K562 (cell line): ENCODE measurements around the gene ACSF2. TPM values are rescaled to one million over a fixed set of nuclear protein-coding genes. Genes with fewer than 3 reads are reported as not detected.
"Not testable (repeated sequence)": the region's sequence is repeated elsewhere in the genome, so short reads cannot be mapped to it uniquely, and the experiment has no call there.

ENCODE experiments used
- ATAC-seq: fragments of 200-7000 bp; cut with Tn5 transposase; 3 replicates; pipeline ENCODE4 v1.9.1; 2020; ENCODE audit warnings: moderate library complexity
- BruUV-seq: library from RNA; stranded (reverse); fragments of 400-500 nt; replicated peaks from 2 replicates; lab custom pipeline; 2021; lab: Mats Ljungman, UMichigan
- CTCF ChIA-PET: fragments of 300-600 bp; formaldehyde crosslinking; extraction: SDS; loops from one replicate; lab custom pipeline; 2021; ENCODE audit warnings: low intra/inter-chr PET ratio; lab: Yijun Ruan, JAX
- POLR2A ChIA-PET: fragments of 300-600, 350-650 bp; sonication (Branson Sonifier 250); formaldehyde crosslinking; extraction: SDS; loops from one replicate; lab custom pipeline; 2021; ENCODE audit warnings: antibody characterized with exemption, inconsistent platforms; lab: Yijun Ruan, JAX
- DNase-seq, 4 experiments: peaks; one replicate each; pipeline versions ENCODE4 v3.0.0 to v3.0.0-alpha.2; 2011 to 2018; ENCODE audit warnings: low spot score in 3 of 4, mixed read lengths in 3 of 4; ENCODE audit errors: extremely low read depth in 1 of 4
- FAIRE-seq: peaks from 2 replicates; lab custom pipeline; 2011; peaks lifted over from hg19 to GRCh38; lab: Jason Lieb, UNC
- H2AFZ ChIP-seq: 2 replicates; pipeline ENCODE4 v1.6.0; 2011; ENCODE audit warnings: low read depth, low read length, control low read depth, inconsistent platforms
- H3K27ac ChIP-seq: fragments of 200-600 bp; 3 replicates; pipeline ENCODE4 v1.8.0; 2011; ENCODE audit warnings: low read depth, mild to moderate bottlenecking, control low read depth, inconsistent platforms, low read length, moderate library complexity, mixed read lengths; ENCODE audit errors: extremely low read depth
- H3K27me3 ChIP-seq, 2 experiments: fragments of 300-600 bp in 1 of 2; 2 replicates in 1 of 2; 3 replicates in 1 of 2; pipeline versions ENCODE4 v1.6.0 to v1.8.0; 2011; ENCODE audit warnings: inconsistent platforms in 2 of 2, low read length in 2 of 2, mild to moderate bottlenecking in 1 of 2, mixed read lengths in 1 of 2, moderate library complexity in 1 of 2; ENCODE audit not compliant: control insufficient read depth in 2 of 2, insufficient read depth in 2 of 2
- H3K36me3 ChIP-seq: fragments of 300-600 bp; 3 replicates; pipeline ENCODE4 v1.8.0; 2011; ENCODE audit warnings: mild to moderate bottlenecking, low read length, inconsistent platforms; ENCODE audit not compliant: control insufficient read depth, insufficient read depth
- H3K4me1 ChIP-seq, 2 experiments: fragments of 200-600 bp in 1 of 2; replicated peaks in 1 of 2; 2 replicates in 1 of 2; 3 replicates in 1 of 2; pipeline versions ENCODE4 v1.5.1 to v1.8.0; 2011; ENCODE audit warnings: inconsistent platforms in 2 of 2, low read length in 2 of 2, mild to moderate bottlenecking in 1 of 2, mixed read lengths in 1 of 2, moderate library complexity in 1 of 2; ENCODE audit not compliant: control insufficient read depth in 2 of 2, insufficient read depth in 2 of 2
- H3K4me2 ChIP-seq: 2 replicates; pipeline ENCODE4 v1.6.1; 2011; ENCODE audit warnings: low read length, control low read depth, inconsistent platforms, mixed read lengths; ENCODE audit not compliant: insufficient read depth
- H3K4me3 ChIP-seq: fragments of 200-600 bp; sonication (generic), shearing (Covaris generic); 2 replicates; pipeline ENCODE4 v1.5.1; 2016; ENCODE audit warnings: control low read depth, inconsistent platforms
- H3K79me2 ChIP-seq: fragments of 200-600 bp; 3 replicates; pipeline ENCODE4 v1.8.0; 2011; ENCODE audit warnings: low read length, inconsistent platforms; ENCODE audit not compliant: control insufficient read depth, insufficient read depth
- H3K9ac ChIP-seq, 2 experiments: 2 replicates each; pipeline versions ENCODE4 v1.6.0 to v1.6.1; 2011; ENCODE audit warnings: low read depth in 2 of 2, low read length in 2 of 2, control low read depth in 1 of 2, inconsistent platforms in 1 of 2, mild to moderate bottlenecking in 1 of 2, mixed read lengths in 1 of 2; ENCODE audit not compliant: insufficient read depth in 1 of 2
- H3K9me1 ChIP-seq: one replicate; pipeline ENCODE4 v1.6.0; 2011; ENCODE audit warnings: inconsistent platforms, mild to moderate bottlenecking, low read length, moderate library complexity; ENCODE audit not compliant: control insufficient read depth, insufficient read depth
- H3K9me3 ChIP-seq: replicated peaks from 2 replicates; pipeline ENCODE4 v1.5.1; 2011; ENCODE audit warnings: low read depth, low read length, inconsistent platforms; ENCODE audit not compliant: control insufficient read depth, insufficient read depth
- H4K20me1 ChIP-seq: replicated peaks from 2 replicates; pipeline ENCODE4 v1.6.1; 2011; ENCODE audit warnings: low read length, inconsistent platforms, mixed read lengths; ENCODE audit not compliant: control insufficient read depth, insufficient read depth
- ATF7 ChIP-seq: fragments of 450-650 bp; IDR thresholded peaks from 2 replicates; pipeline ENCODE4 v1.7.1; 2014; ENCODE audit warnings: mild to moderate bottlenecking, moderate library complexity
- ELF1 ChIP-seq: fragments of 200-800 bp; sonication (Bioruptor generic); IDR thresholded peaks from 2 replicates; pipeline ENCODE4 v1.6.1; 2016; ENCODE audit warnings: missing genetic modification characterization, missing compliant biosample characterization
- FOXM1 ChIP-seq, 2 experiments: fragments of 450-650 bp in 1 of 2; sonication (generic) in 1 of 2; formaldehyde crosslinking in 1 of 2; IDR thresholded peaks; 2 replicates each; pipeline versions ENCODE4 v1.6.1 to v1.9.0; 2017 to 2022; ENCODE audit warnings: low read depth in 2 of 2, mild to moderate bottlenecking in 2 of 2, missing genetic modification reagents in 1 of 2, moderate library complexity in 1 of 2
- KAT7 ChIP-seq: sonication (generic); formaldehyde crosslinking; IDR thresholded peaks from 2 replicates; pipeline ENCODE4 v1.8.0; 2022; ENCODE audit warnings: missing genetic modification reagents, mild to moderate bottlenecking, borderline replicate concordance
- PBX2 ChIP-seq, 2 experiments: IDR thresholded peaks in 1 of 2; conservative IDR thresholded peaks in 1 of 2; 2 replicates each; pipeline ENCODE4 v1.6.1; 2016; ENCODE audit warnings: low read depth in 2 of 2, mild to moderate bottlenecking in 1 of 2, missing compliant biosample characterization in 1 of 2, missing genetic modification characterization in 1 of 2, moderate library complexity in 1 of 2
- POU5F1 ChIP-seq: fragments of 150-350 bp; IDR thresholded peaks from 2 replicates; pipeline ENCODE4 v1.6.1; 2014; ENCODE audit warnings: borderline replicate concordance, low read length, low read depth, mild to moderate bottlenecking; ENCODE audit not compliant: partially characterized antibody
- WGBS: fragments of 100-300 bp; shearing (Covaris generic); methylation state at CpG from one replicate; pipeline ENCODE4 v1.1.6; 2016; ENCODE audit warnings: low coverage, mixed read lengths; ENCODE audit not compliant: insufficient coverage; ENCODE audit errors: missing lambda C conversion rate; 5-methylcytosine and 5-hydroxymethylcytosine counted together
- in situ Hi-C: fragments of 300-500 bp; cut with MboI; formaldehyde crosslinking; loops from 4 replicates; pipeline ENCODE4 v1.15.0; 2018; ENCODE audit warnings: inconsistent platforms, mixed read lengths
- intact Hi-C: fragments of 100-400 bp; cut with micrococcal nuclease; formaldehyde crosslinking; loops from 2 replicates; pipeline ENCODE4 v1.14.2; 2022
- polyA plus RNA-seq, 8 experiments: library from polyadenylated mRNA; depleted of rRNA in 4 of 8; stranded (reverse) in 5 of 8; unstranded in 3 of 8; fragments of >200 nt; fragmentation: Nextera tagmentation in 2 of 8; fragmentation: Illumina TruSeq in 1 of 8; extraction: Ambion mirVana in 2 of 8; extraction: Trizol in 1 of 8; gene quantifications; 2 replicates each; pipeline versions ENCODE4 v1.2.1 to v1.2.3, GENCODE V29; 2011 to 2014; ENCODE audit warnings: inconsistent platforms in 1 of 8, missing spikeins in 1 of 8
- total RNA-seq, 7 experiments: library from RNA; depleted of rRNA in 6 of 7; stranded (reverse); fragments of >200 nt in 6 of 7; fragmentation: Illumina TruSeq in 2 of 7; extraction: Trizol in 2 of 7; gene quantifications; 2 replicates each; pipeline versions ENCODE4 v1.2.1 to v1.2.3, GENCODE V29; 2011 to 2021; ENCODE audit warnings: low replicate concordance in 1 of 7

The ACSF2 gene
- total and polyA plus RNA-seq, 9 of the 15 experiments (the other 6 are each of a cell fraction or from before 2014, with no cell fraction given), result 0.89 to 6.1 (median 3.5) TPM

GRCh38 chr17:50426814-50427787 is 1.1 kb downstream of the ACSF2 start (continued):
- TF ChIP-seq FOXM1 (IDR thresholded peaks at IDR 0.05; ENCODE audit: low read depth), result peak; percentile 39; the same call in 1 of the 2 replicates
- TF ChIP-seq FOXM1 (CRISPR knock-in tag; IDR thresholded peaks at IDR 0.05; ENCODE audit: low read depth), result no peak
- no peak for TF ChIP-seq POU5F1
- peak; percentile 24; the same call in 1 of the 2 replicates for TF ChIP-seq ATF7
- 0 out of 2 replicates have a peak, but pooled peaks have one; percentile 16 for TF ChIP-seq ELF1 (tag)
- TF ChIP-seq PBX2 (CRISPR knock-in tag; IDR thresholded peaks at IDR 0.05; ENCODE audit: low read depth), result no peak
- TF ChIP-seq PBX2 (tag; conservative IDR thresholded peaks at IDR 0.05; ENCODE audit: low read depth), result peak; percentile 65
- TF ChIP-seq KAT7, result peak; percentile 87

GRCh38 chr17:50428126-50428525 is 2.1 kb downstream of the ACSF2 start:
- ATAC-seq, H2AFZ ChIP-seq, BruUV-seq, H3K79me2 ChIP-seq, FAIRE-seq, POLR2A ChIA-PET, H3K36me3 ChIP-seq, DNase-seq, H3K9me3 ChIP-seq, H3K4me3 ChIP-seq, intact Hi-C loops, H3K27ac ChIP-seq, H3K9ac ChIP-seq, CTCF ChIA-PET, H3K27me3 ChIP-seq, in situ Hi-C loops, H4K20me1 ChIP-seq, H3K4me2 ChIP-seq, H3K9me1 ChIP-seq: not testable (repeated sequence)
- H3K4me1 ChIP-seq, result peaks cover 26 to 36% of the 10 kb centered on the region in 2 experiments
- WGBS, result 80% methylated on average over 6 of the region's 6 CpGs
